NCI-H1105 treated with DMSO at 0.1 percent for 48 hours (cell line): Measurements from ENCODE around the gene EIF2S3B.
"Not testable (repeated sequence)": the region's sequence is repeated elsewhere in the genome, so short reads cannot be mapped to it uniquely, and the experiment has no call there.

ENCODE experiments used
- DNase-seq: peaks from one replicate; lab custom pipeline; 2025; lab: John Stamatoyannopoulos, UW

EIF2S3B gene

DNA sequence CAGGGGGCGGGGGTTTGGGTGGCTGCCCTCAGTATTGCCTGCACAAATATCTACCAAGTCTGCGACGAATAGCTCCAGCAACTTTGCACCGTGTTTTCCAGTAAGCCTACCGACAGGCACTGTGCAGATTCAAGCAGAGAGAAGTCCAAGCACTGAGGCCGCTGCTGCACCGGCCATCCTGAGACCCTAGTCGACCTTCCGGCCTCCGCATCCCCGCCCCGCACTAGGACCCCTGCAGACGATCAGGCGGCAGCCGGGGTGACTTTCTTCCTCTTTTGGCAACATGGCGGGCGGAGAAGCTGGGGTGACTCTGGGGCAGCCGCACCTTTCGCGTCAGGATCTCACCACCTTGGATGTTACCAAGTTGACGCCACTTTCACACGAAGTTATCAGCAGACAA lies at the start of gene EIF2S3B:
EIF2S3B (plus strand) TSS at position 271 of the 400 bp plus-strand sequence; CDS start at position 284, 13 bp downstream.
- DNase-seq, result no peak

DNA sequence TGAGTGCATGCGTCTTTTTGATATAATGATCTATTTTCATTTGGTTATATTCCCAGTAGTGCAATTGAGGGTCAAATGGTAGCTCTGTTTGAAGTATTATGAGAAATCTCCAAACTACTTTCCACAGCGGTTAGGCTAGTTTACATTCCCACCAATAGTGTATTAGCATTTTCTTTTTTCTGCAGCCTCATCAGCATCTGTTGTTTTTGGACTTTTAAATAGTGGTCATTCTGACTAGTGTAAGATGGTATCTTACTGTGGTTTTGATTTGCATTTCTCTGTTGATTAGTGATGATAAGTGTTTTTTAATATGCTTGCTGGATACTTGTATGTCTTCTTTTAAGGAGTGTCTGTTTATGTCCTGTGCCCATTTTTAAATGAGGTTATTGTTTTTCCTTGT lies 48.8 kb upstream of the EIF2S3B start:
- no peak for DNase-seq

DNA sequence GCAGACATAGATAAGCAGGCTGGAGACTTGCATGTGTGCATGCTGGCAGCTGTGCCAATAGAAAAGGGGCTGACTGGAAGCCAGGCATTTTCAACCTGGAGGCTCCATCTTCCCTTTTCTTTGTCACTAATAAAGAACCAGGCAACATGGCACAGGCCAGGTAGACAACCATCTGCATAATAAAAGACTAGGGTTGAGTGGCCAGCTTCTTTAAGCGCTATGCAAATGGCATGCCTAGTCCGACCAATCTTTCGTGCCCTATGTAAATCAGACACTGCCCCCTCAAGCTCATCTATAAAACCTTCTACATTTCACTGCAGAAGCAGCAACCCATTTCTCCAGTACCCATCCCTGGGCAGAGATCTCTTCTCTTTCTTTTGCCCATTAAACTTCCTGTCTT lies 47.9 kb upstream of the EIF2S3B start:
- no peak for DNase-seq

DNA sequence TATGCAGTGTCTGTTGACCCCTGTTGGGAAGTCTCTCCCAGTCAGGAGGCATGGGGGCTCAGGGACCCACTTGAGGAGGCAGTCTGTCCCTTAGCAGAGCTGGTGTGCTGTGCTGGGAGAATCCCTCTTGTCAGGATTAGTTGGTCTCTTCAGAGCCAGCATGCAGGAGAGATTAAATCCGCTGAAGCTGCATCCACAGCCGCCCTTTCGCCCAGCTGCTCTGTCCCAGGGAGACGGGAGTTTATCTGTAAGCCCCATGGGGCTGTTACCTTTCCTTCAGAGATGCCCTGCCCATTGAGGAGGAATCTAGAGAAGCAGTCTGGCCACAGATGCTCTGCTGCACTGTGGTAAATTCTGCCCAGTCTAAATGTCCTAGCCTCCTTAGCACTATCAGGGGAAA lies 39.4 kb upstream of the EIF2S3B start:
- DNase-seq, result no peak

DNA sequence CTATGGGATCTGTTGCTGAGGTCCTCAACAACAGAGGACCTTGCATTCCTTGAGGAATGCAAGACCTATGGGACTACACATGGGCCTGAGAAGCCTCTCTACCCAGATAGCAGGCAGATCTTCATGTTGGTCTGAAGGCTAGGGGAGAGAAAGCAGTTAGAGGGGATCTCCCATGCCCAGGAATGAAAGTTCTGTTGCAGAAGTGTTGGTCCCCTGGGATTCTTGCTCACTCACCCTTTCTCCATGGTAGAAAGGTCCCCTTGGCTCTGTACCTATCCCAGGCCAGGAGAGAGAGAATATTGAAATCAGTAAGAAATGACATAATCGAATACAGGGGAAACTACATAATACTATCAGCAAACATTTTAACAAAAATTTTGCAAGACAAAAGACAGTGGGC lies 36.0 kb upstream of the EIF2S3B start:
- no peak for DNase-seq

DNA sequence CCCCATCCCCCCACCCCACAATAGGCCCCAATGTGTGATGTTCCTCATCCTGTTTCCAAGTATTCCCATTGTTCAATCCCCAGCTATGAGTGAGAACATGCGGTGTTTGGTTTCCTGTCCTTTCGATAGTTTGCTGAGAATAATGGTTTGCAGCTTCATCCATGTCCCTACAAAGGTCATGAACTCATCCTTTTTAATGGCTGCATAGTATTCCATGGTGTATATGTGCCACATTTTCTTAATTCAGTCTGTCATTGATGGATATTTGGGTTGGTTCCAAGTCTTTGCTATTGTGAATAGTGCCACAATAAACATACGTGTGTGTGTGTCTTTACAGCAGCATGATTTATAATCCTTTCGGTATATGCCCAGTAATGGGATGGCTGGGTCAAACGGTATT lies 32.9 kb upstream of the EIF2S3B start:
- DNase-seq, result not testable (repeated sequence)

DNA sequence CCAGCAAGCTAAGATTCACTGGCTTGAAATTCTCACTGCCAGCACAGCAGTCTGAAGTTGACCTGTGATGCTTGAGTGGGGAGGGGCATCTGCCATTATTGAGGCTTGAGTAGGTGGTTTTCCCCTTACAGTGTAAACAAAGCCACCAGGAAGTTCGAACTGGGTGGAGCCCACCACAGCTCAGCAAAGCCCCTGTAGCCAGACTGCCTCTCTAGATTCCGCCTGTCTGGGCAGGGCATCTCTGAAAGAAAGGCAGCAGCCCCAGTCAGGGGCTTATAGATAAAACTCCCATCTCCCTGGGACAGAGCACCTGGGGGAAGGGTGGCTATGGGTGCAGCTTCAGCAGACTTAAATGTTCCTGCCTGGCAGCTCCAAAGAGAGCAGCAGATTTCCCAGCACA lies 23.8 kb upstream of the EIF2S3B start:
- not testable (repeated sequence) for DNase-seq

DNA sequence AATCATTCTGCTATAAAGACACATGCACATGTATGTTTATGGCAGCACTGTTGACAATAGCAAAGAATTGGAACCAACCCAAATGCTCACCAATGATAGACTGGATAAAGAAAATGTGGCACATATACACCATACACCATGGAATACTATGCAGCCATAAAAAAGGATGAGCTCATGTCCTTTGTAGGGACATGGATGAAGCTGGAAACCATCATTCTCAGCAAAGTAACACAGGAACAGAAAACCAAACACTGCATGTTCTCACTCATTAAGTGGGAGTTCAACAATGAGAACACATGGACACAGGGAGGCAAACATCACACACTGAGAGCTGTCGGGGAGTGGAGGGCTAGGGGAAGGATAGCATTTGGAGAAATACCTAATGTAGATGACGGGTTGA lies 18.4 kb upstream of the EIF2S3B start:
- DNase-seq, result not testable (repeated sequence)

DNA sequence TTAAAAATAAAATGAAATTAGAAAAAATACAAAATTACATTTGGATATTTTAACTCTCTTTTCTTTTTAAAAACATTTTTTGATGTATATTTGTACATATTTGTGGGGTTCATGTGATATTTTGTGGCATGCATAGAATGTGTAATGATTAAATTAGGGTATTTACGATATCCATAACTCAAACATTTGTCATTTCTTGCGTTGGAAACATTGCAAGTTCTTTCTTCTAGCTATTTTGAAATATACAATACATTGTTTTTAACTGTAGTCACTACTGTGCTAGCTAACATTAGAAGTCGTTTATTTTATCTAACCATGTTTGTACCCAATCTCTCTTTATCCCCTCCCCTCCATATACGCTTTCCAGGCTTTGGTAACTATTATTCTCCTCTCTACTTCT lies 13.9 kb upstream of the EIF2S3B start:
- no peak for DNase-seq

DNA sequence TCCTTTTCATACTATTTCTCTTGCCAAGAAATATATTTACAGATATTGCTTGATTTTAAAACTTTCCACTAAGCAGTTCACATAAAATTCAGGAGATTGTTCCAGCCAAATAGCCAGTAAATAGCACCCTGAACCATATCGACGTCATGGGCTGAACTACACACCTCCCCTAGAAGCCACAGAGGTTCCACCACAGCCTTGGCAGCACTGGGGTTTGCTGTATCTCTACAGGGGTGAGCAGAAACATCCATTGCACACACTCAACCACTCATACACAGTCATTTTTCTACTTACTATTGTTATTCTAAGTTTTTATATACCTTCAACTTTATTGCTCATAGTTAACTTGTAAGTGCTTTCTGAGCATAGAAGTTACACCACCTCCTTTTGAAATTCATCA lies 8.1 kb upstream of the EIF2S3B start:
- no peak for DNase-seq

DNA sequence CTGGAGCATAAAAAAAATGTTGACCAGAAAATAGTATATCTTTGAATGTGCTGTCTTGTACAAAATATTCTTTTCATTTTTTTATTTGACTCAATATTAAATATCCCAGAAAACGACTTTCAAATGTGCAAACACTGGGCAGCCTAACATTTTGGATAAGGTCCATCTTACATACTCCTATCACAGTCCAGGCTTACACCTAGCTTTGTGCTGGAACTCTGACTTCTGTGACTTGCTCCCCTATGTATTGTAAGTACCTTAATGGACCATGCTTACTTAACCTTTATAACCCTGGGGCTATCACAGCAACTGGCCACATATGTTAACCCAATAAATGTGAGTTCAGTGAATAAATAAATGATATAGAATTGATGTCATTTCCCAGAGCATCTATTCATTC lies 7.6 kb upstream of the EIF2S3B start:
- no peak for DNase-seq

DNA sequence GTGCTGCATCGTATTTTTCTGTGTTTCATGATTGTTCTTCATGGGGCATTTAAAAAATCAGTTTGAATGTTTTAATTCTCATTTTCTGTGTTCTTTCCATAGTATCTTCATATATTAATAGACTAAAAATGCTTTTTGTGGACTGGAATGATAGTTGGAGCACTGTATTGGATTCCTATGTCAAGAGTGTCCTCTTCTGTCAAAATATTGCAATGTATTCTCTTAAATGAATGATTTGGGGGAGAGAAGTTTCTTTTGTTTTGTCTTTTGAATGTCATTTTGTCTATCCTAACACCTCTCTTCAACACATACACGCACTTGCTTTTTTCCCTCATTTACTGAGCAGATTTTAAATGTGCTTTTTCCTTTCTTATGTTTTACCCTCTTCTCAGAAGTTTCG lies 4.7 kb upstream of the EIF2S3B start:
- no peak for DNase-seq

DNA sequence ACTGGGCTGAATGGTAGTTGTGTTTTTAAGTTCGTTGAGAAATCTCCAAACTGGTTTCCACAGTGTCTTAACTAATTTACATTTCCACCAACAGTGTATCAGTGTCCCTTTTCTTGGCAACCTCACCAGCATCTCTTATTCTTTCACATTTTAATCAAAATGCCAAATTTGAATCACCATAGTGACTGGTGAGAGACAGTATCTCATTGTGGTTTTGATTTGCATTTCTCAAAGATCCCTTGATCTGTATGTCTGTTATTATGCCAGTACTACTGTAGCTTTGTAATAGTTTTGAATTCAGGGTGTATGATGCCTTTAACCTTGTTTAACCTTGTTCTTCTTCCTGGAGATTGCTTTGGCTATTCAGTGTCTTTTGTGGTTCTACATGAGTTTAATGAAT lies 2.2 kb upstream of the EIF2S3B start:
- DNase-seq, result no peak

DNA sequence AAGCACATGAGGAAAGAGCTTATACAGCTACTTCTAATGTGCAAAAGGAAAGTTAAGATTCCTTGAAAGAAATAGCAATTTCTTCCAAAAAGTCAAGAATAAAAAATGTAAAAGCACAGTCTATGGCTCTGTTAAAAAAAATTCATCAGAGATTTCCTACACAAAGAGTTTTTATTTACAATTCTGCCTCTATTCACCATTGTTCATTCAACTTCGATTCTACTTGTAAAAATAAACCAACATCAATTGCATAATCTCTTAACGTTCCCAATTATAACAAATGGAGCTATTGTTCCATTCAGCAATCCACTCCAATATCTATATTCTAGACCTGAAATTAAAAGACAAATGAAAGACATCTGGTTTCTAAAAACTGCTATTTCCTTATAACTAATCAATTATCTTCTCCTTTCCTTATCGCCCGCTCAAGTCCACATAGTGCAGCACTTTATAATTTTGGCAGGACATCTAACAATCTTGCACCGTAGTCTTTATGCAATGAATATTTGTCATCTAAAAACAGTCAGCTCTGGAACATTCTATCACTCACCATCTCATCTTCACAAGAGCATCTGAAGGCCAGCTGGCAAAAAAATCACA lies 6.2 kb downstream of the EIF2S3B start:
- DNase-seq, result no peak

DNA sequence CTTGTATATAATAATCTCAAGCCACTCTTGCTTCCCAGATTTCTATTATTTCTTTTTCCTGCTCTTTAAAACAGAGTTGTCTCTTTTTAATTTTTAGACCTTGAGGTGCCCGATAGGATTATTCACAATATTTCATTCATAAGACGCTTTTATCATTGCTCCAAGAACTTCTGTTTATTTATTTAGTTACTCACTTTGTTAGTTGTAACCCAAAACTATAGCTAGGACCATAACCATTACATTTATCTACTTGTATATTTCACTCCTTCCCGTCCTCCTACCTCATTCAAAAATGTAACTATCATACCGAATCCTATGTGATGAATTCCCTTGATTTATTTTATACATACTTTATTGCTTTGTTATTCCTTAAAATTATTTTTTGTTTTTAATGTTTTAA lies 7.1 kb downstream of the EIF2S3B start:
- no peak for DNase-seq

DNA sequence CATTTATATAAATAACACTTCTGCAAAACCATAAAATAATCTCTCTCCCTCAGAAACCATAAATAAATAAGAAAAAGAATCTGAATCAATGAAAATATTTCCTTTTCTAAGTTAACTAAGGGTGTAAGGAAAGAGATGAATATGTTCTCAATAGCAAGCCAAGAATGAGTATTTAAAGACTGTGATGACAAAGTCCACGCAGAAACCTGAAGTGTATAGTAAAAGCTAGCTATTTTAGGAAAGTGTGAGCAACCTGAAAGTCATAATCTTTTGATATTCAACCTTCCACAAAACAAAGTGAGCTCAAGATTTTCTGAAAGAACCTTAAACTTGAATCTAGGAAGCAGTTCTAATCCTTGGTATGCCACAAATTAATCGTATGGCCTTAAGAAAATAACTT lies 15.9 kb downstream of the EIF2S3B start:
- no peak for DNase-seq

DNA sequence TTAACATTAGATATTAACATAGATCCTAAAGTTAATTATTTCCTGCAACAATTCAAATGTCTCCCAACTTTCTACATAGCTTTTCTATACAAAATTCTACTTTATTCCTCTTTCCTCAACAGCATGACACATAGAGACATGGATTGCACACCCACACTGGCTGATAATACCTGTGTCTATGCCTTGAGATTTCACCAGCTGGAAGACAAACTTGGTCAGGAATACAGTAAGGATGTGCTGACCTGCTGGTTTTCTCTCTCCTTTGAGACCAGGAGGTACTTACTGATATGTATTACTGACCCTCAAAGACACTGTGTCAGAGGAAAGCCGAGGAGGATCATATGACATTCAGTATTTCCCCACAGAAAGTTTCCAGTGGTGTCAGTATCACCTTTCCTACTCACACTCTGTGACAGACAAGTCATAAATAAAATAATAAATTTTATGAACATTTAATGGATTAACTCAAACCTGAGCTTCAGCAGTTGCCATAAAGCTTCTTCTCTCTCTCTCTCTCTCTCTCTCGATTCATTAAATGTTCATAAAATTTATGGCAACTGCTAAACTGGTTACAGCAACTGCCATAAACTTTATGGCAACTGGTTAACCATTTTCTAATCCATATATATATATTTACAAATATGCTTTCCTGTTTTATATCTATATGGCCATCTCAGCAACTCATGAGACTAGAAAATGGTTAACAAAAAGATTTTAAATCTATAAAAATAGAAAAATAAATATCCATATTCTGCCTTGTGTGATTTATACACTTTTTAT lies 22.7 kb downstream of the EIF2S3B start:
- no peak for DNase-seq

DNA sequence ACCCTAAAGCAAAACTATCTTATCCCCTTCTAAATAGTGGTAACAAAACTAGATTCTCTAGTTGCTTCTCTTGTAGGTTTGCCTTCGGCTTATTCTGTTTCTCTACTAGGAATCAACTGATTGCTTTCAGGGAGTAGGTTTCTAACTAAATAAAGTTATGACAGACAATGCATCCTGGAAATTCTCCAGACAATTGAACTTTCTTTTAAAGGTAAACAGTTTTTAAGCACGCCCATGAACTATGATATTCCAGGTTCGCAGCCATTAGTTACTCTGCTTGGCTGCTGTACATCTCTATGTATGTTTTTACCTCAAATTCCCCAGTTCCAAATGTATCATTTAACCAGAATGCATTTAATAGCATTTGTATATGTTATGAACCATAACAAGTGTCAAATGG lies 23.9 kb downstream of the EIF2S3B start:
- no peak for DNase-seq

DNA sequence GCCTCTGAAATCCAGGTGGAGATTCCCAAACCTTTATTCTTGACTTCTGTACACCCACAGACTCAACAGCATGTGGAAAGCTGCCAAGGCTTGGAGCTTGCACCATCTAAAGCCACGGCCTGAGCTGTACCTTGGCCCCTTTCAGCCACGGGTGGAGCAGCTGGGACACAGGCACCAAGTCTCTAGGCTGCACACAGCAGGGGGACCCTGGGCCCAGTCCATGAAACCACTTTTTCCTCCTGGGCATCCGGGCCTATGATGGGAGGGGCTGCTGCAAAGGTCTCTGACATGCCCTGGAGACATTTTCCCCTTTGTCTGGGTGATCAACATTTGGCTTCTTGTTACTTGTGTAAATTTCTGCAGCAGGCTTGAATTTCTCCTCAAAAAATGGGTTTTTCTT lies 32.0 kb downstream of the EIF2S3B start:
- DNase-seq, result no peak

DNA sequence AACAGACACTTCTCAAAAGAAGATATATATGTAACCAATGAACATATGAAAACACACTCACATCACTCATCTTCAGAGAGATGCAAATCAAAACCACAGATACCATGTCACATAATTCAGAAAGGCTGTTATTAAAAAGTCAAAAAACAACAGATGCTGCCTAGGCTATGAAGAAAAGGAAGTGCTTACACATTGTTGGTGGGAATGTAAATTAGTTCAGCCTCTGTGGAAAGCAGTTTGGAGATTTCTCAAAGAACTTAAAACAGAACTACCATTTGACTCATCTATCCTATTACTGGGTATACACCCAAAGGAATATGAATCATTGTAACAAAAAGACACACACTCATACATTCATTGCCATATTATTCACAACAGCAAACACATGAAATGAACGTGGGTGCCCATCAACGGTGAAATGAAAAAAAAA lies 35.1 kb downstream of the EIF2S3B start:
- no peak for DNase-seq

DNA sequence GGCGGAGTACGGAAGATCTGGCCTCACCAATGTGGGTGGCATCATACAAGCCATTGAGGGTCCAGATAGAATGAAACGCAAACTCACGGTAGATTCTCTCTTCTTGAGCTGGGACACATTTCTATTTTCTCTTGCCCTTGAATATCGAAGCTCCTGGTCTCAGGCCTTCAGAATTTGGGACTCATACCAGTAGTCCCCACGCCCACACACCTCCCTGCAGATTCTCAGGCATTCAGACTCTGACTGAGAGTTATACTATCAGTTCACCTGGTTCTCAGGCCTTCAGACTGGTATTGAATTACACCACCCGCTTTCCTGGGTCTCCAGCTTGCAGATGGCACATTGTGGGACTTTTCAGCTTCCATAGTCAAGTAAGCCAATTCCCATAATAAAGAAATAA lies 37.8 kb downstream of the EIF2S3B start:
- no peak for DNase-seq

DNA sequence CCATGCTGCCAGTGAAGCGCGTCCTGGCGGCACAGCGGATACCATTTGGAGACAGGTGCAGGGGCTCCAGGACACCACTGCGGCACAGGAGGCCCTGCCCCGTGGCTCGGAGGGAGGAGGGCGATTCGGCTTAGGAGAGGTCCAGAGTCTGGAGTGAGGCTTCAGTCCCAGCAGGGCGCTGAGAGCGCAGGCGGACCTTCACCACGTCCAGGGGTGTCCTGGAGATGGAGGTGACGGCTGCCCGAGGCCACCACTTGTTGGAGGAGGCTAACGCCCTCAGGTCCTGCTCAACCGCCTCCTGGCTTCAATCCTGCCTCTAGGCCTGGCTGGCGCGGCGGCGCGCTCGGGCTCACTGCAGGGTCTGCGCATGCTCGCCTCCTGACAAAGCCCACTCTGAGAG lies 45.7 kb downstream of the EIF2S3B start:
- no peak for DNase-seq

DNA sequence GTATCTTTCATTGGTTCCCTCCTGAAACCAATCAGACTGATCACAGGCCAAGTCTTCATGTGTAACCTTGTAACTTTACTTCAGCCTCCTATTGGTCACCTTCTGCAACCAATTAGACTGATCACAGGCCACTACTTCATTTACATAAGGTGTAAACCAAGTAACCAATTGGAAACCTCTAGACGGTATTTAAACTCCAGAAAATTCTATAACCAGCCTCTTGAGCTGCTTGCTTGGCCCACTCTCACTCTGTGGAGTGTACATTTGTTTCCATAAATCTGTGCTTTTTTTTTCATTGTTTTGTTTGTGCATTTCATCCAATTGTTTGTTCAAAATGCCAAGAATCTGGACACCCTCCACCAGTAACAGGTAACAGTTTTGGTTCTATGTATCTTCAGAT lies 47.5 kb downstream of the EIF2S3B start:
- DNase-seq, result no peak

DNA sequence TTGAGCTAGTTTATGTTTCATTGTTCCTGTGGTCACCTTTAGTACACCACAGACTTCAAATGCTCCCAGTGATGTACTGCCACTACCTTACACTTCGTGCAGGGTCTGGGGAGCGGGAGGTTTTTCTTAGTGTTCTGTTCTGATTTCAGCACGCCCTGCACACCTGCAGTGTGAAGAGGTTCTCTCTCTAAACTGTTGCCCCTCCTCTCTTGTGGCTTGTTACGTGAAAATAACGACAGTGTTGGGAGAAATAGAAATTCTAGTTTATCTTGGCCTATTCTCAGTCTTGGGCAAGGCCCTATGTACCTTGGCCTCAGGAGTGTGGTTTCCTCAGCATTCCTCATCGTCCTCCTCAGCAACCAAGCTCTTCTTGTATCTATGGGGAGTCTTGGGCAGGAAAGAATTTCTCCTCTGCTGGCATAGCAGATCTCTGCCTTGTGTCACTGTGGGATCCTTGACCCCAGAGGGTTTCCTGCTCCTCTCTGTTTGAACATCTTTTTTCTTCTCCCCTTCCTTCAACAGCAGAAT lies 48.6 kb downstream of the EIF2S3B start:
- no peak for DNase-seq
